Measurements from ENCODE around the gene KCNQ5.

KCNQ5 gene

DNA sequence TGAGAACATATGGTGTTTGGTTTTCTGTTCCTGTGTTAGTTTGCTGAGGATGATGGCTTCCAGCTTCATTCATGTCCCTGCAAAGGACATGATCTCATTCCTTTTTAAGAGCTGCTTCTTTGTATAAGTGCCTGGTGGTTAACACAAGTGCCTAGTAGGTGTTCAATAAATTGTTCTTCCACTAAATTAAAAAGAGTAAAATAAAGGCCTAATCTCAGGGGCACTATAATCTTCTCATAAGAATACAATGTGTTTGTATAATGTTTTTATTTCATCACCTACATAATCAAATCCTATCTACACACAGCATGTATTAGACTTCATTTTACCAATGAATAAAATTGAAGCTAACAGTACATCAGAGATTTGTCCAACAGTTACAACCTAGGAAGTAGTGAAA lies 350.7 kb downstream of the KCNQ5 start (continued):
- no peak for TF ChIP-seq KLF9 (tag by site-specific recombination; IDR thresholded peaks at IDR 0.05; ENCODE audit: low read depth)
- no peak for TF ChIP-seq KLF16 (tag by site-specific recombination; IDR thresholded peaks at IDR 0.05)
- no peak for TF ChIP-seq GLIS2 (tag by site-specific recombination; IDR thresholded peaks at IDR 0.05)
- TF ChIP-seq ZNF391 (tag by site-specific recombination; IDR thresholded peaks at IDR 0.05; ENCODE audit: borderline replicate concordance, low read depth), result no peak
- TF ChIP-seq ZNF350 (tag by site-specific recombination; IDR thresholded peaks at IDR 0.05), result no peak
- TF ChIP-seq GLI2 (tag by site-specific recombination; IDR thresholded peaks at IDR 0.05; ENCODE audit: borderline replicate concordance, low read depth), result no peak
- TF ChIP-seq, protein P1, sequence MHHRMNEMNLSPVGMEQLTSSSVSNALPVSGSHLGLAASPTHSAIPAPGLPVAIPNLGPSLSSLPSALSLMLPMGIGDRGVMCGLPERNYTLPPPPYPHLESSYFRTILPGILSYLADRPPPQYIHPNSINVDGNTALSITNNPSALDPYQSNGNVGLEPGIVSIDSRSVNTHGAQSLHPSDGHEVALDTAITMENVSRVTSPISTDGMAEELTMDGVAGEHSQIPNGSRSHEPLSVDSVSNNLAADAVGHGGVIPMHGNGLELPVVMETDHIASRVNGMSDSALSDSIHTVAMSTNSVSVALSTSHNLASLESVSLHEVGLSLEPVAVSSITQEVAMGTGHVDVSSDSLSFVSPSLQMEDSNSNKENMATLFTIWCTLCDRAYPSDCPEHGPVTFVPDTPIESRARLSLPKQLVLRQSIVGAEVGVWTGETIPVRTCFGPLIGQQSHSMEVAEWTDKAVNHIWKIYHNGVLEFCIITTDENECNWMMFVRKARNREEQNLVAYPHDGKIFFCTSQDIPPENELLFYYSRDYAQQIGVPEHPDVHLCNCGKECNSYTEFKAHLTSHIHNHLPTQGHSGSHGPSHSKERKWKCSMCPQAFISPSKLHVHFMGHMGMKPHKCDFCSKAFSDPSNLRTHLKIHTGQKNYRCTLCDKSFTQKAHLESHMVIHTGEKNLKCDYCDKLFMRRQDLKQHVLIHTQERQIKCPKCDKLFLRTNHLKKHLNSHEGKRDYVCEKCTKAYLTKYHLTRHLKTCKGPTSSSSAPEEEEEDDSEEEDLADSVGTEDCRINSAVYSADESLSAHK (tag by site-specific recombination; IDR thresholded peaks at IDR 0.05), result 0 out of 2 replicates have a peak, but pooled peaks have one; percentile 18
- TF ChIP-seq ZBTB17 (tag by site-specific recombination; IDR thresholded peaks at IDR 0.05), result no peak
- TF ChIP-seq, protein P2, sequence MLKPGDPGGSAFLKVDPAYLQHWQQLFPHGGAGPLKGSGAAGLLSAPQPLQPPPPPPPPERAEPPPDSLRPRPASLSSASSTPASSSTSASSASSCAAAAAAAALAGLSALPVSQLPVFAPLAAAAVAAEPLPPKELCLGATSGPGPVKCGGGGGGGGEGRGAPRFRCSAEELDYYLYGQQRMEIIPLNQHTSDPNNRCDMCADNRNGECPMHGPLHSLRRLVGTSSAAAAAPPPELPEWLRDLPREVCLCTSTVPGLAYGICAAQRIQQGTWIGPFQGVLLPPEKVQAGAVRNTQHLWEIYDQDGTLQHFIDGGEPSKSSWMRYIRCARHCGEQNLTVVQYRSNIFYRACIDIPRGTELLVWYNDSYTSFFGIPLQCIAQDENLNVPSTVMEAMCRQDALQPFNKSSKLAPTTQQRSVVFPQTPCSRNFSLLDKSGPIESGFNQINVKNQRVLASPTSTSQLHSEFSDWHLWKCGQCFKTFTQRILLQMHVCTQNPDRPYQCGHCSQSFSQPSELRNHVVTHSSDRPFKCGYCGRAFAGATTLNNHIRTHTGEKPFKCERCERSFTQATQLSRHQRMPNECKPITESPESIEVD (tag by site-specific recombination; IDR thresholded peaks at IDR 0.05), result peak; percentile 73
- TF ChIP-seq, protein P3, sequence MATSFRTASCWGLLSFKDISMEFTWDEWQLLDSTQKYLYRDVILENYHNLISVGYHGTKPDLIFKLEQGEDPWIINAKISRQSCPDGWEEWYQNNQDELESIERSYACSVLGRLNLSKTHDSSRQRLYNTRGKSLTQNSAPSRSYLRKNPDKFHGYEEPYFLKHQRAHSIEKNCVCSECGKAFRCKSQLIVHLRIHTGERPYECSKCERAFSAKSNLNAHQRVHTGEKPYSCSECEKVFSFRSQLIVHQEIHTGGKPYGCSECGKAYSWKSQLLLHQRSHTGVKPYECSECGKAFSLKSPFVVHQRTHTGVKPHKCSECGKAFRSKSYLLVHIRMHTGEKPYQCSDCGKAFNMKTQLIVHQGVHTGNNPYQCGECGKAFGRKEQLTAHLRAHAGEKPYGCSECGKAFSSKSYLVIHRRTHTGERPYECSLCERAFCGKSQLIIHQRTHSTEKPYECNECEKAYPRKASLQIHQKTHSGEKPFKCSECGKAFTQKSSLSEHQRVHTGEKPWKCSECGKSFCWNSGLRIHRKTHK (tag by site-specific recombination; IDR thresholded peaks at IDR 0.05), result no peak
- TF ChIP-seq, protein P4, sequence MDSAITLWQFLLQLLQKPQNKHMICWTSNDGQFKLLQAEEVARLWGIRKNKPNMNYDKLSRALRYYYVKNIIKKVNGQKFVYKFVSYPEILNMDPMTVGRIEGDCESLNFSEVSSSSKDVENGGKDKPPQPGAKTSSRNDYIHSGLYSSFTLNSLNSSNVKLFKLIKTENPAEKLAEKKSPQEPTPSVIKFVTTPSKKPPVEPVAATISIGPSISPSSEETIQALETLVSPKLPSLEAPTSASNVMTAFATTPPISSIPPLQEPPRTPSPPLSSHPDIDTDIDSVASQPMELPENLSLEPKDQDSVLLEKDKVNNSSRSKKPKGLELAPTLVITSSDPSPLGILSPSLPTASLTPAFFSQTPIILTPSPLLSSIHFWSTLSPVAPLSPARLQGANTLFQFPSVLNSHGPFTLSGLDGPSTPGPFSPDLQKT (IDR thresholded peaks at IDR 0.05; ENCODE audit: borderline replicate concordance, low read depth, low read length), result no peak
- no peak for TF ChIP-seq ZNF114 (tag by site-specific recombination; IDR thresholded peaks at IDR 0.05)
- TF ChIP-seq, protein P5, sequence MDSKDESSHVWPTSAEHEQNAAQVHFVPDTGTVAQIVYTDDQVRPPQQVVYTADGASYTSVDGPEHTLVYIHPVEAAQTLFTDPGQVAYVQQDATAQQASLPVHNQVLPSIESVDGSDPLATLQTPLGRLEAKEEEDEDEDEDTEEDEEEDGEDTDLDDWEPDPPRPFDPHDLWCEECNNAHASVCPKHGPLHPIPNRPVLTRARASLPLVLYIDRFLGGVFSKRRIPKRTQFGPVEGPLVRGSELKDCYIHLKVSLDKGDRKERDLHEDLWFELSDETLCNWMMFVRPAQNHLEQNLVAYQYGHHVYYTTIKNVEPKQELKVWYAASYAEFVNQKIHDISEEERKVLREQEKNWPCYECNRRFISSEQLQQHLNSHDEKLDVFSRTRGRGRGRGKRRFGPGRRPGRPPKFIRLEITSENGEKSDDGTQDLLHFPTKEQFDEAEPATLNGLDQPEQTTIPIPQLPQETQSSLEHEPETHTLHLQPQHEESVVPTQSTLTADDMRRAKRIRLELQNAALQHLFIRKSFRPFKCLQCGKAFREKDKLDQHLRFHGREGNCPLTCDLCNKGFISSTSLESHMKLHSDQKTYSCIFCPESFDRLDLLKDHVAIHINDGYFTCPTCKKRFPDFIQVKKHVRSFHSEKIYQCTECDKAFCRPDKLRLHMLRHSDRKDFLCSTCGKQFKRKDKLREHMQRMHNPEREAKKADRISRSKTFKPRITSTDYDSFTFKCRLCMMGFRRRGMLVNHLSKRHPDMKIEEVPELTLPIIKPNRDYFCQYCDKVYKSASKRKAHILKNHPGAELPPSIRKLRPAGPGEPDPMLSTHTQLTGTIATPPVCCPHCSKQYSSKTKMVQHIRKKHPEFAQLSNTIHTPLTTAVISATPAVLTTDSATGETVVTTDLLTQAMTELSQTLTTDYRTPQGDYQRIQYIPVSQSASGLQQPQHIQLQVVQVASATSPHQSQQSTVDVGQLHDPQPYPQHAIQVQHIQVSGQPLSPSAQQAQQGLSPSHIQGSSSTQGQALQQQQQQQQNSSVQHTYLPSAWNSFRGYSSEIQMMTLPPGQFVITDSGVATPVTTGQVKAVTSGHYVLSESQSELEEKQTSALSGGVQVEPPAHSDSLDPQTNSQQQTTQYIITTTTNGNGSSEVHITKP (tag by site-specific recombination; IDR thresholded peaks at IDR 0.05), result no peak
- no peak for TF ChIP-seq ZNF416 (tag by site-specific recombination; IDR thresholded peaks at IDR 0.05)
- TF ChIP-seq ZNF24 (tag by site-specific recombination; IDR thresholded peaks at IDR 0.05), result no peak
- TF ChIP-seq EGR2 (tag by site-specific recombination; IDR thresholded peaks at IDR 0.05; ENCODE audit: low read depth), result no peak
- TF ChIP-seq ZNF335 (tag by site-specific recombination; conservative IDR thresholded peaks at IDR 0.05), result peak; percentile 46; the same call in 1 of the 2 replicates
- TF ChIP-seq ZNF843 (tag by site-specific recombination; IDR thresholded peaks at IDR 0.05), result peak; percentile 68
- no peak for TF ChIP-seq ZNF175 (tag by site-specific recombination; IDR thresholded peaks at IDR 0.05)
- no peak for TF ChIP-seq ZNF529 (tag by site-specific recombination; IDR thresholded peaks at IDR 0.05; ENCODE audit: insufficient replicate concordance)
- no peak for TF ChIP-seq ZNF521 (tag by site-specific recombination; IDR thresholded peaks at IDR 0.05)
- TF ChIP-seq ZNF768 (tag by site-specific recombination; IDR thresholded peaks at IDR 0.05), result no peak
- TF ChIP-seq ZNF544 (tag by site-specific recombination; IDR thresholded peaks at IDR 0.05), result no peak
- no peak for TF ChIP-seq ZFHX2 (tag by site-specific recombination; conservative IDR thresholded peaks at IDR 0.05)
- TF ChIP-seq, protein P6, sequence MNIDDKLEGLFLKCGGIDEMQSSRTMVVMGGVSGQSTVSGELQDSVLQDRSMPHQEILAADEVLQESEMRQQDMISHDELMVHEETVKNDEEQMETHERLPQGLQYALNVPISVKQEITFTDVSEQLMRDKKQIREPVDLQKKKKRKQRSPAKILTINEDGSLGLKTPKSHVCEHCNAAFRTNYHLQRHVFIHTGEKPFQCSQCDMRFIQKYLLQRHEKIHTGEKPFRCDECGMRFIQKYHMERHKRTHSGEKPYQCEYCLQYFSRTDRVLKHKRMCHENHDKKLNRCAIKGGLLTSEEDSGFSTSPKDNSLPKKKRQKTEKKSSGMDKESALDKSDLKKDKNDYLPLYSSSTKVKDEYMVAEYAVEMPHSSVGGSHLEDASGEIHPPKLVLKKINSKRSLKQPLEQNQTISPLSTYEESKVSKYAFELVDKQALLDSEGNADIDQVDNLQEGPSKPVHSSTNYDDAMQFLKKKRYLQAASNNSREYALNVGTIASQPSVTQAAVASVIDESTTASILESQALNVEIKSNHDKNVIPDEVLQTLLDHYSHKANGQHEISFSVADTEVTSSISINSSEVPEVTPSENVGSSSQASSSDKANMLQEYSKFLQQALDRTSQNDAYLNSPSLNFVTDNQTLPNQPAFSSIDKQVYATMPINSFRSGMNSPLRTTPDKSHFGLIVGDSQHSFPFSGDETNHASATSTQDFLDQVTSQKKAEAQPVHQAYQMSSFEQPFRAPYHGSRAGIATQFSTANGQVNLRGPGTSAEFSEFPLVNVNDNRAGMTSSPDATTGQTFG (tag by site-specific recombination; IDR thresholded peaks at IDR 0.05; ENCODE audit: borderline replicate concordance), result no peak
- TF ChIP-seq KLF7 (tag by site-specific recombination; IDR thresholded peaks at IDR 0.05; ENCODE audit: borderline replicate concordance), result no peak
- no peak for TF ChIP-seq ZXDB (tag by site-specific recombination; IDR thresholded peaks at IDR 0.05)
- no peak for TF ChIP-seq ZNF777 (tag by site-specific recombination; IDR thresholded peaks at IDR 0.05; ENCODE audit: borderline replicate concordance)

Measured in HEK293 (cell line).